Transverse colon (tissue), 4 donors: ENCODE measurements around the gene TLCD2.

ENCODE experiments used
- CTCF ChIP-seq, 5 experiments: fragments of 200-600 bp in 3 of 5; fragments of 450-650 bp in 2 of 5; sonication (generic) in 3 of 5; IDR thresholded peaks; 1 replicate in 2 of 5; 2 replicates in 3 of 5; pipeline ENCODE4 v1.5.1; 2016 to 2017; ENCODE audit warnings: antibody characterized with exemption in 5 of 5, inconsistent platforms in 3 of 5, mild to moderate bottlenecking in 2 of 5, moderate library complexity in 1 of 5
- EP300 ChIP-seq: sonication (generic); formaldehyde crosslinking; IDR thresholded peaks from one replicate; pipeline ENCODE4 v1.6.1; 2017; ENCODE audit warnings: antibody characterized with exemption, low read depth
- POLR2A ChIP-seq: fragments of 450-650 bp; IDR thresholded peaks from one replicate; pipeline ENCODE4 v1.6.1; 2016; ENCODE audit warnings: antibody characterized with exemption, mild to moderate bottlenecking, moderate library complexity
- POLR2AphosphoS5 ChIP-seq, 3 donors: sonication (generic); formaldehyde crosslinking; IDR thresholded peaks; one replicate each; pipeline ENCODE4 v1.6.1; 2016; ENCODE audit warnings: antibody characterized with exemption in 3 of 3

GRCh38 chr17:1683459-1683858 lies 26.7 kb downstream of the TLCD2 start:
- TF ChIP-seq POLR2A (no peak), POLR2AphosphoS5 (IDR thresholded peaks at IDR 0.05) (no peak), CTCF (IDR thresholded peaks at IDR 0.05) (no peak), EP300 (no peak)
